ENCODE results near the gene MPPED1. TPM values are rescaled to one million over a fixed set of nuclear protein-coding genes. Genes with fewer than 3 reads are reported as not detected.

MPPED1 gene
- total RNA-seq, 1 experiment from 2014 or later: not detected

- BruUV-seq (replicated peaks): no TSS peak
- no peak for DNase-seq (ENCODE audit: low spot score)
- Histone ChIP-seq H3K4me3 (ENCODE audit: low read depth, low read length, poor library complexity, severe bottlenecking) (no peak overlapping the region), H3K36me3 (ENCODE audit: insufficient read depth, low read length, poor library complexity, severe bottlenecking) (no peaks in the 10 kb centered on the region), H3K4me1 (ENCODE audit: insufficient read depth, low read length, poor library complexity, severe bottlenecking) (no peaks in the 10 kb centered on the region), H3K27ac (ENCODE audit: low read depth, low read length, poor library complexity, severe bottlenecking) (no peak overlapping the region), H3K9me3 (ENCODE audit: low read depth, low read length, poor library complexity, severe bottlenecking) (no peaks in the 10 kb centered on the region), H3K27me3 (replicated peaks; ENCODE audit: insufficient read depth, low read depth, low read length, poor library complexity) (no peaks in the 10 kb centered on the region)
- ChIA-PET CTCF (no interaction called here), POLR2A (ENCODE audit: low non-redundant PET) (no interaction called here)
- TF ChIP-seq CTCF (conservative IDR thresholded peaks at IDR 0.05; ENCODE audit: low read depth, low read length) (no peak), EZH2 (IDR thresholded peaks at IDR 0.05; ENCODE audit: borderline replicate concordance, low read depth, low read length, poor library complexity, severe bottlenecking) (no peak)
- intact Hi-C loops (cut with micrococcal nuclease; ENCODE audit: unreplicated experiment): no loop called here
Observed at GRCh38 chr22:43395086-43395695, 16.6 kb upstream of the MPPED1 start.

GRCh38 chr22:43396321-43396933 is 15.4 kb upstream of the MPPED1 start:
- ChIA-PET CTCF (no interaction called here), POLR2A (ENCODE audit: low non-redundant PET) (no interaction called here)
- no peaks in the 10 kb centered on the region for H3K36me3 ChIP-seq (ENCODE audit: insufficient read depth, low read length, poor library complexity, severe bottlenecking)
- no peaks in the 10 kb centered on the region for H3K4me1 ChIP-seq (ENCODE audit: insufficient read depth, low read length, poor library complexity, severe bottlenecking)
- TF ChIP-seq EZH2 (IDR thresholded peaks at IDR 0.05; ENCODE audit: borderline replicate concordance, low read depth, low read length, poor library complexity, severe bottlenecking): no peak
- no peak for TF ChIP-seq CTCF (conservative IDR thresholded peaks at IDR 0.05; ENCODE audit: low read depth, low read length)
- BruUV-seq (replicated peaks): no TSS peak
- H3K9me3 ChIP-seq (ENCODE audit: low read depth, low read length, poor library complexity, severe bottlenecking): no peaks in the 10 kb centered on the region
- H3K27ac ChIP-seq (ENCODE audit: low read depth, low read length, poor library complexity, severe bottlenecking): no peak overlapping the region
- no peak overlapping the region for H3K4me3 ChIP-seq (ENCODE audit: low read depth, low read length, poor library complexity, severe bottlenecking)
- intact Hi-C loops (cut with micrococcal nuclease; ENCODE audit: unreplicated experiment): no loop called here
- H3K27me3 ChIP-seq (replicated peaks; ENCODE audit: insufficient read depth, low read depth, low read length, poor library complexity): no peaks in the 10 kb centered on the region
- no peak for DNase-seq (ENCODE audit: low spot score)

GRCh38 chr22:43396934-43397457 is 14.8 kb upstream of the MPPED1 start:
- H3K4me3 ChIP-seq (ENCODE audit: low read depth, low read length, poor library complexity, severe bottlenecking): no peak overlapping the region
- BruUV-seq (replicated peaks): no TSS peak
- H3K9me3 ChIP-seq (ENCODE audit: low read depth, low read length, poor library complexity, severe bottlenecking): no peaks in the 10 kb centered on the region
- intact Hi-C loops (cut with micrococcal nuclease; ENCODE audit: unreplicated experiment): no loop called here
- no peaks in the 10 kb centered on the region for H3K36me3 ChIP-seq (ENCODE audit: insufficient read depth, low read length, poor library complexity, severe bottlenecking)
- H3K27ac ChIP-seq (ENCODE audit: low read depth, low read length, poor library complexity, severe bottlenecking): no peak overlapping the region
- H3K4me1 ChIP-seq (ENCODE audit: insufficient read depth, low read length, poor library complexity, severe bottlenecking): no peaks in the 10 kb centered on the region
- POLR2A ChIA-PET (ENCODE audit: low non-redundant PET): no interaction called here
- H3K27me3 ChIP-seq (replicated peaks; ENCODE audit: insufficient read depth, low read depth, low read length, poor library complexity): no peaks in the 10 kb centered on the region
- TF ChIP-seq CTCF (conservative IDR thresholded peaks at IDR 0.05; ENCODE audit: low read depth, low read length) (no peak), EZH2 (IDR thresholded peaks at IDR 0.05; ENCODE audit: borderline replicate concordance, low read depth, low read length, poor library complexity, severe bottlenecking) (no peak)
- CTCF ChIA-PET: interaction anchor here (0.5 kb wide), 1 partner anchor 381 kb away, joined by 3 read pairs; no protein-coding TSS in a partner anchor
- no peak for DNase-seq (ENCODE audit: low spot score)

Measured in A673 (cell line).